HL-60 (cell line): Measurements from ENCODE around the gene DNAJC10.

Experiments
- DNase-seq, 2 experiments: peaks; one replicate each; pipeline ENCODE4 v3.0.0-alpha.2; 2010 to 2020; ENCODE audit warnings: low read depth in 1 of 2, low spot score in 1 of 2
- H3K27ac ChIP-seq: fragments of 250-450 bp; sonication (Bioruptor Pico); replicated peaks from 2 replicates; pipeline ENCODE4 v1.5.1; 2020; ENCODE audit warnings: mild to moderate bottlenecking, moderate library complexity
- H3K27me3 ChIP-seq: fragments of 250-450 bp; sonication (Bioruptor Pico); 2 replicates; pipeline ENCODE4 v1.5.1; 2021; ENCODE audit warnings: mild to moderate bottlenecking, moderate library complexity; ENCODE audit not compliant: insufficient read depth, poor library complexity, severe bottlenecking
- H3K4me3 ChIP-seq: replicated peaks from 2 replicates; pipeline ENCODE4 v1.5.1; 2011; ENCODE audit warnings: mild to moderate bottlenecking, control low read depth, low read length; ENCODE audit not compliant: insufficient read depth
- CTCF ChIP-seq: IDR thresholded peaks from one replicate; pipeline ENCODE4 v1.5.1; 2011; ENCODE audit warnings: low read length, control low read depth, inconsistent platforms; ENCODE audit not compliant: insufficient read depth
- GABPA ChIP-seq: IDR thresholded peaks from 2 replicates; pipeline ENCODE4 v1.6.1; 2012; ENCODE audit warnings: low read depth
- POLR2AphosphoS5 ChIP-seq: IDR thresholded peaks from 2 replicates; pipeline ENCODE4 v1.6.1; 2012; ENCODE audit warnings: low read depth
- REST ChIP-seq: IDR thresholded peaks from 2 replicates; pipeline ENCODE4 v1.6.1; 2012; ENCODE audit warnings: low read depth; ENCODE audit not compliant: insufficient replicate concordance
- SPI1 ChIP-seq: IDR thresholded peaks from 2 replicates; pipeline ENCODE4 v1.6.1; 2012; ENCODE audit warnings: low read depth, mild to moderate bottlenecking, borderline replicate concordance

Gene DNAJC10

GRCh38 chr2:182824056-182824766 is 108.2 kb downstream of the DNAJC10 start:
- TF ChIP-seq REST (no peak), POLR2AphosphoS5 (no peak), GABPA (no peak)
- DNase-seq: no peak
- Histone ChIP-seq H3K27ac (no peak overlapping the region), H3K4me3 (no peak overlapping the region), H3K27me3 (no peaks in the 10 kb centered on the region)

GRCh38 chr2:182824767-182825158 is 108.7 kb downstream of the DNAJC10 start:
- no peaks in the 10 kb centered on the region for H3K27me3 ChIP-seq
- no peak for DNase-seq
- H3K4me3 ChIP-seq: no peak overlapping the region
- TF ChIP-seq GABPA: no peak
- no peak for TF ChIP-seq REST
- TF ChIP-seq CTCF: no peak
- no peak for TF ChIP-seq SPI1
- no peak for TF ChIP-seq POLR2AphosphoS5
- H3K27ac ChIP-seq: no peak overlapping the region

GRCh38 chr2:182826064-182826463 is 110.0 kb downstream of the DNAJC10 start:
- TF ChIP-seq CTCF (no peak), GABPA (no peak), REST (no peak), POLR2AphosphoS5 (no peak), SPI1 (no peak)
- no peak for DNase-seq
- Histone ChIP-seq H3K27me3 (no peaks in the 10 kb centered on the region), H3K27ac (no peak overlapping the region), H3K4me3 (no peak overlapping the region)
